Stomach (tissue), 19 donors: ENCODE data around the gene CERT1. TPM values are rescaled to one million over a fixed set of nuclear protein-coding genes. Genes with fewer than 3 reads are reported as not detected.
"Not testable (repeated sequence)": the region's sequence is repeated elsewhere in the genome, so short reads cannot be mapped to it uniquely, and the experiment has no call there.

ENCODE experiments used
- DNase-seq, 2 donors: peaks; one replicate each; pipeline versions ENCODE4 v3.0.0 to v3.0.0-alpha.2; 2013 to 2019
- H3K27ac ChIP-seq, 5 donors: fragments of 200-600 bp in 4 of 5; sonication (generic) in 4 of 5; one replicate each; pipeline ENCODE4 v1.5.1; 2013 to 2019; ENCODE audit warnings: mild to moderate bottlenecking in 1 of 5, moderate library complexity in 1 of 5
- H3K27me3 ChIP-seq, 3 donors: fragments of 200-600 bp; sonication (generic); one replicate each; pipeline ENCODE4 v1.5.1; 2017 to 2019; ENCODE audit warnings: mixed run types in 1 of 3
- H3K36me3 ChIP-seq, 4 donors: fragments of 200-600 bp; sonication (generic); 1 replicate in 3 of 4; 2 replicates in 1 of 4; pipeline ENCODE4 v1.5.1; 2016 to 2019
- H3K4me1 ChIP-seq, 4 donors: fragments of 200-600 bp; sonication (generic); one replicate each; pipeline ENCODE4 v1.5.1; 2016 to 2019
- H3K4me3 ChIP-seq, 4 donors: fragments of 200-600 bp; sonication (generic) in 3 of 4; one replicate each; pipeline ENCODE4 v1.5.1; 2016 to 2019; ENCODE audit warnings: mild to moderate bottlenecking in 1 of 4
- H3K9me3 ChIP-seq, 4 donors: fragments of 200-600 bp; sonication (generic); one replicate each; pipeline ENCODE4 v1.5.1; 2016 to 2019
- CTCF ChIP-seq, 7 experiments: fragments of 450-650 bp in 4 of 7; fragments of 200-600 bp in 3 of 7; sonication (generic) in 3 of 7; IDR thresholded peaks; one replicate each; pipeline ENCODE4 v1.5.1; 2016 to 2019; ENCODE audit warnings: antibody characterized with exemption in 7 of 7, control low read depth in 2 of 7, mild to moderate bottlenecking in 1 of 7
- EP300 ChIP-seq: sonication (generic); formaldehyde crosslinking; IDR thresholded peaks from one replicate; pipeline ENCODE4 v1.6.1; 2017; ENCODE audit warnings: antibody characterized with exemption
- POLR2A ChIP-seq, 4 donors: fragments of 450-650 bp; IDR thresholded peaks; one replicate each; pipeline ENCODE4 v1.6.1; 2016; ENCODE audit warnings: antibody characterized with exemption in 4 of 4, control low read depth in 2 of 4, mild to moderate bottlenecking in 1 of 4, moderate library complexity in 1 of 4
- POLR2AphosphoS5 ChIP-seq, 3 donors: sonication (generic); formaldehyde crosslinking; IDR thresholded peaks; one replicate each; pipeline ENCODE4 v1.6.1; 2016; ENCODE audit warnings: antibody characterized with exemption in 3 of 3
- WGBS, 5 donors: extraction: QIAGEN DNeasy Blood & Tissue Kit in 3 of 5; methylation state at CpG; one replicate each; pipeline versions ENCODE4 v1.1.5 to v1.1.7; 2013 to 2018; 5-methylcytosine and 5-hydroxymethylcytosine counted together
- intact Hi-C: fragments of 100-400 bp; cut with DNase I; formaldehyde crosslinking; loops from one replicate; pipeline ENCODE4 v1.15.1; 2023; ENCODE audit warnings: low total_unique reads
- long read RNA-seq, 10 donors: transcript quantifications; one replicate each; lab custom pipeline, GENCODE V29; 2026
- polyA plus RNA-seq, 3 donors: library from polyadenylated mRNA; stranded (reverse); fragments of 200-250 nt; gene quantifications; one replicate each; pipeline ENCODE4 v1.2.3, GENCODE V29; 2013
- total RNA-seq, 5 donors: library from RNA; depleted of rRNA; stranded (reverse); fragments of >200 nt; gene quantifications; one replicate each; pipeline versions ENCODE4 v1.1.0 to v1.2.3, GENCODE V29; 2014 to 2016
- donor health status: healthy with polysubstance abuse.
- donor health status: Bipolar disorder and iron deficiency.
- donor health status: healthy.

CERT1 gene
- total RNA-seq (10 to 100 TPM; 19.1 to 81.0 (median 41.3) TPM), polyA plus RNA-seq (10 to 100 TPM in 1 of 3 donors, 1 to 10 TPM in 2; 7.3 to 10.5 (median 9.0) TPM)
- long read RNA-seq, donor 1, partial matches to known transcripts: 0 of 1 reads
- long read RNA-seq, donor 1, other reads (novel, unspliced or antisense): 0 of 1 reads
- long read RNA-seq, donor 2, transcript COL4A3BP-222 (17 exons, 3,154 nt): major isoform, 7 of 14 reads
- long read RNA-seq, donor 2, partial matches to known transcripts: 5 of 14 reads
- long read RNA-seq, donor 2, other reads (novel, unspliced or antisense): 0 of 14 reads
- long read RNA-seq, donor 3, partial matches to known transcripts: 0 of 5 reads
- long read RNA-seq, donor 3, other reads (novel, unspliced or antisense): 0 of 5 reads
- long read RNA-seq, donor 4: 0 reads
- long read RNA-seq, donor 5, partial matches to known transcripts: 5 of 12 reads
- long read RNA-seq, donor 5, other reads (novel, unspliced or antisense): 0 of 12 reads
- long read RNA-seq, donor 6, transcript COL4A3BP-222 (17 exons, 3,154 nt): major isoform, 13 of 39 reads
- long read RNA-seq, donor 6, partial matches to known transcripts: 21 of 39 reads
- long read RNA-seq, donor 6, other reads (novel, unspliced or antisense): 0 of 39 reads
- long read RNA-seq, donor 7, partial matches to known transcripts: 7 of 11 reads
- long read RNA-seq, donor 7, other reads (novel, unspliced or antisense): 0 of 11 reads
- long read RNA-seq, donor 8, partial matches to known transcripts: 0 of 6 reads
- long read RNA-seq, donor 8, other reads (novel, unspliced or antisense): 0 of 6 reads
- long read RNA-seq, donor 9, partial matches to known transcripts: 7 of 9 reads
- long read RNA-seq, donor 9, other reads (novel, unspliced or antisense): 0 of 9 reads
- long read RNA-seq, donor 10, partial matches to known transcripts: 0 of 1 reads
- long read RNA-seq, donor 10, other reads (novel, unspliced or antisense): 0 of 1 reads

- intact Hi-C loops: no loop called here
- TF ChIP-seq CTCF (IDR thresholded peaks at IDR 0.05) (no peak), POLR2A (IDR thresholded peaks at IDR 0.05) (peak in 1 of 4 donors; percentile 62), POLR2AphosphoS5 (IDR thresholded peaks at IDR 0.05) (peak; percentile 81 to 95 (median 91)), EP300 (no peak)
- Histone ChIP-seq H3K36me3 (no peaks in the 10 kb centered on the region), H3K27me3 (no peaks in the 10 kb centered on the region), H3K27ac (peak within 1 kb of the TSS; percentile 86 to 92 (median 92)), H3K9me3 (no peaks in the 10 kb centered on the region), H3K4me1 (peaks cover 9 to 67% (median 45%) of the 10 kb centered on the region in 4 donors), H3K4me3 (peak within 1 kb of the TSS; percentile 75 to 93 (median 85))
- 1% methylated on average over 51 to 71 of the region's 71 CpGs for WGBS, 5 donors
- DNase-seq: peak; percentile 97 to 100
These were observed at the start of gene CERT1, which contains the start of gene POLK for GRCh38 chr5:75511435-75512382. CERT1 (minus strand) TSS chr5:75511629; CDS start chr5:75511207, 422 bp downstream. POLK (plus strand) TSS chr5:75511891.

GRCh38 chr5:75560655-75561054, 49.2 kb upstream of the CERT1 start:
- whole genome bisulfite sequencing, 5 donors: 94 to 100% (median 100%) methylated on average over 1 of the region's 1 CpG
- Histone ChIP-seq H3K4me1 (peaks cover 0 to 11% (median 2%) of the 10 kb centered on the region in 4 donors), H3K36me3 (peaks cover 0 to 24% (median 23%) of the 10 kb centered on the region in 4 donors), H3K9me3 (peaks cover 0 to 12% (median 10%) of the 10 kb centered on the region in 4 donors)
- intact Hi-C loops, H3K27ac ChIP-seq, DNase-seq, H3K4me3 ChIP-seq, H3K27me3 ChIP-seq: not testable (repeated sequence)

- Histone ChIP-seq H3K4me3 (no peak overlapping the region), H3K27me3 (no peaks in the 10 kb centered on the region), H3K9me3 (peaks cover 0 to 11% (median 9%) of the 10 kb centered on the region in 4 donors), H3K36me3 (peaks cover 0 to 38% (median 36%) of the 10 kb centered on the region in 4 donors), H3K4me1 (peaks cover 0 to 8% (median 0%) of the 10 kb centered on the region in 4 donors), H3K27ac (peak overlapping the region in 1 of 5 donors; percentile 23)
- intact Hi-C loops: no loop called here
- no peak for TF ChIP-seq CTCF (IDR thresholded peaks at IDR 0.05)
- no peak for TF ChIP-seq EP300
- no peak for TF ChIP-seq POLR2A (IDR thresholded peaks at IDR 0.05)
- no peak for TF ChIP-seq POLR2AphosphoS5 (IDR thresholded peaks at IDR 0.05)
- DNase-seq: no peak
- WGBS, 5 donors: 57 to 80% (median 73%) methylated on average over 4 of the region's 4 CpGs
These were observed 47.7 kb upstream of the CERT1 start for GRCh38 chr5:75558981-75559632.

GRCh38 chr5:75558221-75558620, 46.8 kb upstream of the CERT1 start:
- H3K27me3 ChIP-seq: no peaks in the 10 kb centered on the region
- peaks cover 0 to 6% (median 2%) of the 10 kb centered on the region in 4 donors for H3K9me3 ChIP-seq
- intact Hi-C loops: no loop called here
- 92 to 98% (median 97%) methylated on average over 1 of the region's 1 CpG for WGBS, 5 donors
- no peak for TF ChIP-seq EP300
- no peak for TF ChIP-seq POLR2A (IDR thresholded peaks at IDR 0.05)
- no peak for TF ChIP-seq POLR2AphosphoS5 (IDR thresholded peaks at IDR 0.05)
- no peak for TF ChIP-seq CTCF (IDR thresholded peaks at IDR 0.05)
- H3K27ac ChIP-seq: peak overlapping the region in 1 of 5 donors; percentile 23
- no peak for DNase-seq
- no peak overlapping the region for H3K4me3 ChIP-seq
- peaks cover 0 to 47% (median 45%) of the 10 kb centered on the region in 4 donors for H3K36me3 ChIP-seq
- H3K4me1 ChIP-seq: peaks cover 0 to 8% (median 0%) of the 10 kb centered on the region in 4 donors
